ENCODE data around the gene ABCC1.
"Not testable (repeated sequence)": the region's sequence is repeated elsewhere in the genome, so short reads cannot be mapped to it uniquely, and the experiment has no call there.

The ABCC1 gene

GRCh38 chr16:16157166-16157565 is 207.8 kb downstream of the ABCC1 start:
- no peak for DNase-seq (ENCODE audit: low read depth, low spot score)

- DNase-seq (ENCODE audit: low read depth, low spot score): no peak
Observed at GRCh38 chr16:16158082-16158658, 208.8 kb downstream of the ABCC1 start.

- DNase-seq (ENCODE audit: low read depth, low spot score): no peak
Observed at GRCh38 chr16:16158741-16159374, 209.4 kb downstream of the ABCC1 start.

- DNase-seq (ENCODE audit: low read depth, low spot score): no peak
Observed at GRCh38 chr16:16159662-16160061, 210.2 kb downstream of the ABCC1 start.

- no peak for DNase-seq (ENCODE audit: low read depth, low spot score)
Observed at GRCh38 chr16:16161319-16161718, 211.9 kb downstream of the ABCC1 start.

- not testable (repeated sequence) for DNase-seq (ENCODE audit: low read depth, low spot score)
Observed at GRCh38 chr16:16161840-16162239, 212.4 kb downstream of the ABCC1 start.

GRCh38 chr16:16162591-16162990 is 213.2 kb downstream of the ABCC1 start:
- DNase-seq (ENCODE audit: low read depth, low spot score): no peak

- no peak for DNase-seq (ENCODE audit: low read depth, low spot score)
Observed at GRCh38 chr16:16163109-16163508, 213.7 kb downstream of the ABCC1 start.

- DNase-seq (ENCODE audit: low read depth, low spot score): no peak
Observed at GRCh38 chr16:16163571-16163970, 214.2 kb downstream of the ABCC1 start.

GRCh38 chr16:16164243-16164642 is 214.8 kb downstream of the ABCC1 start:
- no peak for DNase-seq (ENCODE audit: low read depth, low spot score)

- no peak for DNase-seq (ENCODE audit: low read depth, low spot score)
Observed at GRCh38 chr16:16166085-16166484, 216.7 kb downstream of the ABCC1 start.

- no peak for DNase-seq (ENCODE audit: low read depth, low spot score)
Observed at GRCh38 chr16:16166949-16167348, 217.5 kb downstream of the ABCC1 start.

- DNase-seq (ENCODE audit: low read depth, low spot score): no peak
Observed at GRCh38 chr16:16167927-16168326, 218.5 kb downstream of the ABCC1 start.

- no peak for DNase-seq (ENCODE audit: low read depth, low spot score)
Observed at GRCh38 chr16:16168431-16168830, 219.0 kb downstream of the ABCC1 start.

- DNase-seq (ENCODE audit: low read depth, low spot score): no peak
Observed at GRCh38 chr16:16169615-16170014, 220.2 kb downstream of the ABCC1 start.

- no peak for DNase-seq (ENCODE audit: low read depth, low spot score)
Observed at GRCh38 chr16:16171332-16171919, 222.0 kb downstream of the ABCC1 start.

GRCh38 chr16:16172991-16173390 is 223.6 kb downstream of the ABCC1 start:
- DNase-seq (ENCODE audit: low read depth, low spot score): no peak

- DNase-seq (ENCODE audit: low read depth, low spot score): no peak
Observed at GRCh38 chr16:16175296-16175695, 225.9 kb downstream of the ABCC1 start.

- DNase-seq (ENCODE audit: low read depth, low spot score): no peak
Observed at GRCh38 chr16:16176328-16176727, 226.9 kb downstream of the ABCC1 start.

GRCh38 chr16:16178455-16179162 is 229.2 kb downstream of the ABCC1 start:
- no peak for DNase-seq (ENCODE audit: low read depth, low spot score)

GRCh38 chr16:16181748-16182147 is 232.3 kb downstream of the ABCC1 start:
- not testable (repeated sequence) for DNase-seq (ENCODE audit: low read depth, low spot score)

- DNase-seq (ENCODE audit: low read depth, low spot score): no peak
Observed at GRCh38 chr16:16182918-16183317, 233.5 kb downstream of the ABCC1 start.

- peak; percentile 40 for DNase-seq (ENCODE audit: low read depth, low spot score)
Observed at GRCh38 chr16:16183562-16183961, 234.1 kb downstream of the ABCC1 start.
